HepG2 (cell line): ENCODE data around the gene TLDC2. TPM values are rescaled to one million over a fixed set of nuclear protein-coding genes. Genes with fewer than 3 reads are reported as not detected.

Experiments
- AGO2 ChIP-seq: fragments of 200-400 bp; formaldehyde crosslinking; optimal IDR thresholded peaks from 2 replicates; pipeline ENCODE3; 2017; ENCODE audit warnings: mild to moderate bottlenecking, low read depth, low read length, moderate library complexity
- BCL3 ChIP-seq: sonication (generic); formaldehyde crosslinking; IDR thresholded peaks from 2 replicates; pipeline ENCODE4 v1.5.1; 2020; ENCODE audit warnings: mild to moderate bottlenecking, missing genetic modification reagents, moderate library complexity
- CENPT ChIP-seq: sonication (generic); formaldehyde crosslinking; IDR thresholded peaks from 2 replicates; pipeline ENCODE4 v1.8.0; 2022; ENCODE audit warnings: low read depth, mild to moderate bottlenecking, moderate library complexity, missing genetic modification reagents
- CREBL2 ChIP-seq: sonication (generic); formaldehyde crosslinking; IDR thresholded peaks from 2 replicates; pipeline ENCODE4 v1.8.1; 2023; ENCODE audit warnings: missing genetic modification reagents, mild to moderate bottlenecking, borderline replicate concordance
- CREM ChIP-seq, 2 experiments: sonication (generic) in 1 of 2; formaldehyde crosslinking in 1 of 2; IDR thresholded peaks; 2 replicates each; pipeline versions ENCODE4 v1.4.0 to v1.6.1; 2016 to 2020; ENCODE audit warnings: antibody characterized with exemption in 1 of 2, mild to moderate bottlenecking in 1 of 2, missing genetic modification reagents in 1 of 2
- DNMT3B ChIP-seq: conservative IDR thresholded peaks from 2 replicates; pipeline ENCODE4 v1.6.1; 2016; ENCODE audit warnings: missing biosample characterization, control low read depth
- HNF4G ChIP-seq, 2 experiments: sonication (generic) in 1 of 2; formaldehyde crosslinking in 1 of 2; IDR thresholded peaks; 2 replicates each; pipeline versions ENCODE4 v1.4.0 to v1.6.1; 2011 to 2020; ENCODE audit warnings: borderline replicate concordance in 2 of 2, low read depth in 2 of 2, mild to moderate bottlenecking in 2 of 2, low read length in 1 of 2, missing genetic modification reagents in 1 of 2, moderate library complexity in 1 of 2
- KLF6 ChIP-seq: IDR thresholded peaks from 2 replicates; pipeline ENCODE4 v1.8.0; 2016; ENCODE audit warnings: missing biosample characterization, missing genetic modification reagents
- KMT2B ChIP-seq: IDR thresholded peaks from 2 replicates; pipeline ENCODE4 v1.6.1; 2016; ENCODE audit warnings: missing genetic modification reagents, missing compliant biosample characterization
- MAX ChIP-seq: IDR thresholded peaks from 2 replicates; pipeline ENCODE4 v1.6.1; 2012; ENCODE audit warnings: inconsistent platforms
- MXD3 ChIP-seq: IDR thresholded peaks from 2 replicates; pipeline ENCODE4 v1.6.1; 2016; ENCODE audit warnings: mild to moderate bottlenecking, missing biosample characterization, missing genetic modification reagents
- PITX1 ChIP-seq: sonication (generic); formaldehyde crosslinking; IDR thresholded peaks from 2 replicates; pipeline ENCODE4 v1.5.1; 2020; ENCODE audit warnings: mild to moderate bottlenecking, missing genetic modification reagents
- PRMT3 ChIP-seq: sonication (generic); formaldehyde crosslinking; IDR thresholded peaks from 2 replicates; pipeline ENCODE4 v1.8.1; 2022; ENCODE audit warnings: low read depth, mild to moderate bottlenecking, moderate library complexity, missing genetic modification reagents, borderline replicate concordance
- RBAK ChIP-seq: sonication (generic); formaldehyde crosslinking; IDR thresholded peaks from 2 replicates; pipeline ENCODE4 v1.5.1; 2020; ENCODE audit warnings: mild to moderate bottlenecking, missing genetic modification reagents
- TEAD3 ChIP-seq: optimal IDR thresholded peaks from 2 replicates; pipeline ENCODE3; 2016; ENCODE audit warnings: borderline replicate concordance
- ZMAT3 ChIP-seq: sonication (generic); formaldehyde crosslinking; conservative IDR thresholded peaks from 2 replicates; pipeline ENCODE4 v1.7.0; 2021; ENCODE audit warnings: missing genetic modification reagents
- ZNF136 ChIP-seq: sonication (generic); formaldehyde crosslinking; IDR thresholded peaks from 2 replicates; pipeline ENCODE4 v1.8.1; 2022; ENCODE audit warnings: low read depth, mild to moderate bottlenecking, moderate library complexity, missing genetic modification reagents
- ZNF138 ChIP-seq: sonication (generic); formaldehyde crosslinking; IDR thresholded peaks from 2 replicates; pipeline ENCODE4 v1.5.0; 2020; ENCODE audit warnings: mild to moderate bottlenecking, low read depth, missing genetic modification reagents
- ZNF143 ChIP-seq: sonication (generic); formaldehyde crosslinking; IDR thresholded peaks from 2 replicates; pipeline ENCODE4 v1.4.0; 2020; ENCODE audit warnings: missing genetic modification reagents
- ZNF225 ChIP-seq: sonication (generic); formaldehyde crosslinking; IDR thresholded peaks from 2 replicates; pipeline ENCODE4 v1.4.0; 2020; ENCODE audit warnings: mild to moderate bottlenecking, missing genetic modification reagents
- ZNF263 ChIP-seq: sonication (generic); formaldehyde crosslinking; IDR thresholded peaks from 2 replicates; pipeline ENCODE4 v1.4.0; 2020; ENCODE audit warnings: missing genetic modification reagents
- ZNF264 ChIP-seq: sonication (generic); formaldehyde crosslinking; IDR thresholded peaks from 2 replicates; pipeline ENCODE4 v1.4.0; 2020; ENCODE audit warnings: missing genetic modification reagents
- ZNF564 ChIP-seq: sonication (generic); formaldehyde crosslinking; IDR thresholded peaks from 2 replicates; pipeline ENCODE4 v1.8.1; 2023; ENCODE audit warnings: mild to moderate bottlenecking, missing genetic modification reagents
- ZNF605 ChIP-seq: sonication (generic); formaldehyde crosslinking; IDR thresholded peaks from 2 replicates; pipeline ENCODE4 v1.8.0; 2022; ENCODE audit warnings: mild to moderate bottlenecking, missing genetic modification reagents
- ZNF800 ChIP-seq: sonication (generic); formaldehyde crosslinking; IDR thresholded peaks from 2 replicates; pipeline ENCODE4 v1.4.0; 2020; ENCODE audit warnings: missing genetic modification reagents
- polyA plus RNA-seq, 8 experiments: library from polyadenylated mRNA; depleted of rRNA in 3 of 8; stranded (reverse) in 7 of 8; unstranded in 1 of 8; fragments of >200 nt; fragmentation: Illumina TruSeq in 4 of 8; extraction: Trizol in 4 of 8; gene quantifications; 2 replicates each; pipeline versions ENCODE4 v1.2.1 to v1.2.3, GENCODE V29; 2011 to 2016; ENCODE audit warnings: low read depth in 4 of 8, missing spikeins in 1 of 8, mixed read lengths in 1 of 8; ENCODE audit not compliant: insufficient read depth in 1 of 8
- total RNA-seq, 5 experiments: library from RNA; depleted of rRNA; stranded (reverse); fragments of >200 nt; fragmentation: Illumina TruSeq; extraction: Trizol; gene quantifications; 2 replicates each; pipeline ENCODE4 v1.2.3, GENCODE V29; 2016; ENCODE audit warnings: low read depth in 1 of 5

The TLDC2 gene
- total and polyA plus RNA-seq, 2 of the 13 experiments (the other 11 are each of a cell fraction or from before 2014, with no cell fraction given), result 1.5 to 1.6 TPM

- TF ChIP-seq ZNF263 (CRISPR knock-in tag) (peak; percentile 36; the same call in 1 of the 2 replicates), PITX1 (CRISPR knock-in tag) (peak; percentile 11), CREM (IDR thresholded peaks at IDR 0.05) (no peak; the same call in 1 of the 2 replicates), CREM (CRISPR knock-in tag; IDR thresholded peaks at IDR 0.05) (no peak), ZNF605 (peak; percentile 91), HNF4G (IDR thresholded peaks at IDR 0.05; ENCODE audit: borderline replicate concordance, low read depth, low read length) (0 out of 2 replicates have a peak, but pooled peaks have one; percentile 41), HNF4G (CRISPR knock-in tag; IDR thresholded peaks at IDR 0.05; ENCODE audit: borderline replicate concordance, low read depth) (no peak), ZNF225 (CRISPR knock-in tag) (peak; percentile 70), ZMAT3 (peak; percentile 95; the same call in 1 of the 2 replicates), ZNF136 (CRISPR knock-in tag) (0 out of 2 replicates have a peak, but pooled peaks have one; percentile 32), KLF6 (CRISPR knock-in tag) (peak; percentile 54), CREBL2 (CRISPR knock-in tag) (no peak), MXD3 (peak; percentile 58; the same call in 1 of the 2 replicates), ZNF143 (CRISPR knock-in tag) (0 out of 2 replicates have a peak, but pooled peaks have one; percentile 16), DNMT3B (CRISPR knock-in tag) (peak; percentile 72; the same call in 1 of the 2 replicates), BCL3 (CRISPR knock-in tag) (peak; percentile 64), ZNF800 (CRISPR knock-in tag) (peak; percentile 85; the same call in 1 of the 2 replicates), TEAD3 (CRISPR knock-in tag) (peak; percentile 46), ZNF264 (CRISPR knock-in tag) (no peak), RBAK (CRISPR knock-in tag) (no peak), ZNF138 (CRISPR knock-in tag) (no peak), ZNF564 (CRISPR knock-in tag) (0 out of 2 replicates have a peak, but pooled peaks have one; percentile 17), PRMT3 (CRISPR knock-in tag) (no peak), KMT2B (peak; percentile 77), AGO2 (peak; percentile 66), MAX (peak; percentile 79), CENPT (no peak)
These were observed 13.8 kb upstream of the TLDC2 start (continued) for GRCh38 chr20:36861875-36862801.
